ENCODE data around the gene DNM2.

The DNM2 gene

DNA sequence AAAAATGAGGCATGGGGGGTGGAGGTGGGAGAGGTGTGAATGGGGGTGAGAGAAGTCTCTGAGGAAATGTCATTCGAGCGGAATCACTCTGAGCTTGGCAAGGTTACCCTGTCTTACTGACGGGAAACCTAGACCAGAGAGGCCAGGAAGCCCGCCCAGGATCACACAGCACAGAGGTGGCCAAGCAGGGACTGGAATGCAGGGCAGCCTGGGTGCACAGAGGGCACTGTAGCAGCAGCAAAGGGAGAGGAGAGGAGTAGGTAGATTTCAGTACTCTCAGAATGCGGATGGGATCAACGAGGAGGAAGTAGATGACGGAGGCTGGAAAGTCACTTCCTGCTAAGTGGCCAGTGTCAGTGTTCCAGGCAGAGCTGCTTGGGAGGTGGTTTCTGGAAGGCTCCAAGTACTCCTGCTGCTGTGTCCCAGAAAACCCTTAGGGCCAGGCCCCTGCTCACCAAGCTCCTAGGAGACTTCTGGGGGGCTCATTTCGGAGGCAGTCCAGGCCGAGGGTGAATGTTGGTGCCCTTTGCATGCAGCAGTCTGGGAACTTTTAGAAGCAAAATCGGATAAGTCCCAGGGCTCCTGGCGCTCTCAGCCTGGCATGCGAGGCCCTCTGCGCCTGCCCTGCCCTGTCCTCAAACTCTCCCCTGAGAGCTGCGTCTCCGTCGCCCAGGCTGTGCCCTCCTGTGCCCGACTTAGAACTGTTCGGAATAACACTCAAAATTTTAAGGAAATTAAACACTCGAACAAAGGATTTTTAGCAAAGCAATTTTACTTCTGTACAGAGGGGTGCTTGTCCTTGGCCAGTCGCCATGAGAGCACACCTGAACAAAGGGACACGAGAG is 33.5 kb downstream of the DNM2 start:
- Histone ChIP-seq H3K4me2 (ENCODE audit: low read length) (no peak overlapping the region), H3K36me3 (replicated peaks; ENCODE audit: low read depth, low read length) (no peaks in the 10 kb centered on the region), H4K20me1 (ENCODE audit: insufficient read depth, low read length) (peaks cover 66% of the 10 kb centered on the region), H3K27ac (ENCODE audit: low read length) (no peak overlapping the region), H3K9me3 (ENCODE audit: insufficient read depth, low read length) (no peaks in the 10 kb centered on the region), H3K9ac (ENCODE audit: low read length) (no peak overlapping the region), H2AFZ (ENCODE audit: low read depth, low read length) (no peak overlapping the region), H3K4me1 (ENCODE audit: low read length) (no peaks in the 10 kb centered on the region), H3K79me2 (ENCODE audit: low read length) (peaks cover 44% of the 10 kb centered on the region), H3K27me3 (ENCODE audit: low read depth, low read length) (no peaks in the 10 kb centered on the region), H3K4me3 (ENCODE audit: low read length) (no peak overlapping the region)
- TF ChIP-seq EZH2phosphoT487 (IDR thresholded peaks at IDR 0.05; ENCODE audit: low read depth) (no peak), CTCF (IDR thresholded peaks at IDR 0.05; ENCODE audit: low read depth, low read length) (no peak)

GRCh38 chr19:10752237-10752912 is 34.5 kb downstream of the DNM2 start:
- no peak overlapping the region for H3K27ac ChIP-seq (ENCODE audit: low read length)
- H3K9ac ChIP-seq (ENCODE audit: low read length) = no peak overlapping the region
- H2AFZ ChIP-seq (ENCODE audit: low read depth, low read length) = no peak overlapping the region
- no peaks in the 10 kb centered on the region for H3K9me3 ChIP-seq (ENCODE audit: insufficient read depth, low read length)
- peaks cover 40% of the 10 kb centered on the region for H3K79me2 ChIP-seq (ENCODE audit: low read length)
- H3K36me3 ChIP-seq (replicated peaks; ENCODE audit: low read depth, low read length) = no peaks in the 10 kb centered on the region
- H3K4me3 ChIP-seq (ENCODE audit: low read length) = no peak overlapping the region
- no peak overlapping the region for H3K4me2 ChIP-seq (ENCODE audit: low read length)
- H3K4me1 ChIP-seq (ENCODE audit: low read length) = no peaks in the 10 kb centered on the region
- TF ChIP-seq CTCF (IDR thresholded peaks at IDR 0.05; ENCODE audit: low read depth, low read length) (no peak), EZH2phosphoT487 (IDR thresholded peaks at IDR 0.05; ENCODE audit: low read depth) (no peak)
- peaks cover 68% of the 10 kb centered on the region for H4K20me1 ChIP-seq (ENCODE audit: insufficient read depth, low read length)
- no peaks in the 10 kb centered on the region for H3K27me3 ChIP-seq (ENCODE audit: low read depth, low read length)

DNA sequence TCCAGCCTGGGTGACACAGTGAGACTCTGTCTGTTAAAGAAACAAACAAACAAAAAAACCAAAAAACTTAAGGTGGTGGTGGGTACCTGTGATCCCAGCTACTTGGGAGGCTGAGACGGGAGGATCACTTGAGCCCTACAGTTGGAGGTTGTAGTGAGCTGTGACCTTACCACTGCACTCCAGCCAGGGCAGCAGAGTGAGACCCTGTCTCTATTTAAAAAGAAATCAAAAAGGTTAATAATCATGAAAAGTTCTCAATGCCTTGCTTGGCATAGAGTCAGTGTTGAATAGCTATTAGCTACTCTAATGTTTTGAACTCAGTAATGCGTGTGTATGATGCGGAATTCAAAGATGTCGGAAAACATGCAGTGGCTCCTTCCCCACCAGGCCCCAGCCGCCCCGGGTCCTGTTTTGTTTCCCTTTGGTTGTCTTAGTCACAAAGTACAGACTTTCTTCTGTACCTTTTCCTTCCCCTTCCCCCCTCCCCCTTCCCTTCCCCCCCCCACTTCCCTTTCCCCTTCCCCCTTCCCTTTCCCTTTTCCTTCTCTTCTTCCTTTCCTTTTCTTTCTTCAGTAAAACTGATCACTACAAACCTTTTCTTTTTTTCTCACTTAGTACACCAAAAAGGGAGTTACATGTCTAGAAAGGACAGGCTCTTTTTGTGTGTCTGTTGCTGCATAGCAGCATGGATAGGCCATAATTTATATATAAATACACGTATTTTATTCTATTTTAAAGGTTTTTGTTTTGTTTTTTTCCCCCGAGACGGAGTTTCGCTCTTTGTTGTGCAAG is 35.2 kb downstream of the DNM2 start:
- H4K20me1 ChIP-seq (ENCODE audit: insufficient read depth, low read length) = peaks cover 61% of the 10 kb centered on the region
- no peaks in the 10 kb centered on the region for H3K27me3 ChIP-seq (ENCODE audit: low read depth, low read length)
- peaks cover 32% of the 10 kb centered on the region for H3K79me2 ChIP-seq (ENCODE audit: low read length)
- H2AFZ ChIP-seq (ENCODE audit: low read depth, low read length) = no peak overlapping the region
- no peaks in the 10 kb centered on the region for H3K36me3 ChIP-seq (replicated peaks; ENCODE audit: low read depth, low read length)
- H3K9ac ChIP-seq (ENCODE audit: low read length) = no peak overlapping the region
- TF ChIP-seq CTCF (IDR thresholded peaks at IDR 0.05; ENCODE audit: low read depth, low read length) = no peak
- no peaks in the 10 kb centered on the region for H3K4me1 ChIP-seq (ENCODE audit: low read length)
- no peak overlapping the region for H3K4me2 ChIP-seq (ENCODE audit: low read length)
- no peak overlapping the region for H3K27ac ChIP-seq (ENCODE audit: low read length)
- no peaks in the 10 kb centered on the region for H3K9me3 ChIP-seq (ENCODE audit: insufficient read depth, low read length)
- no peak overlapping the region for H3K4me3 ChIP-seq (ENCODE audit: low read length)

GRCh38 chr19:10756371-10756770 is 38.5 kb downstream of the DNM2 start:
- peaks cover 32% of the 10 kb centered on the region for H4K20me1 ChIP-seq (ENCODE audit: insufficient read depth, low read length)

More at GRCh38 chr19:10756371-10756770, 38.5 kb downstream of the DNM2 start:
- Histone ChIP-seq H3K4me2 (ENCODE audit: low read length) (no peak overlapping the region), H3K79me2 (ENCODE audit: low read length) (peaks cover 22% of the 10 kb centered on the region), H3K9ac (ENCODE audit: low read length) (no peak overlapping the region), H3K4me3 (ENCODE audit: low read length) (no peak overlapping the region), H3K27ac (ENCODE audit: low read length) (no peak overlapping the region), H3K27me3 (ENCODE audit: low read depth, low read length) (no peaks in the 10 kb centered on the region), H3K36me3 (replicated peaks; ENCODE audit: low read depth, low read length) (peaks cover 7% of the 10 kb centered on the region), H3K4me1 (ENCODE audit: low read length) (peaks cover 16% of the 10 kb centered on the region), H2AFZ (ENCODE audit: low read depth, low read length) (no peak overlapping the region), H3K9me3 (ENCODE audit: insufficient read depth, low read length) (no peaks in the 10 kb centered on the region)
- TF ChIP-seq EZH2phosphoT487 (IDR thresholded peaks at IDR 0.05; ENCODE audit: low read depth) = no peak

All from OCI-LY3 (cell line).